Lower leg skin (tissue), 3 donors: Measurements from ENCODE around the gene PSMD4.

ENCODE experiments used
- CTCF ChIP-seq, 3 donors: fragments of 450-650 bp; IDR thresholded peaks; one replicate each; pipeline ENCODE4 v1.5.1; 2016; ENCODE audit warnings: antibody characterized with exemption in 3 of 3, mild to moderate bottlenecking in 3 of 3, moderate library complexity in 2 of 3
- POLR2A ChIP-seq, 2 donors: fragments of 450-650 bp; IDR thresholded peaks; one replicate each; pipeline ENCODE4 v1.6.1; 2016 to 2017; ENCODE audit warnings: antibody characterized with exemption in 2 of 2, mild to moderate bottlenecking in 1 of 2, moderate library complexity in 1 of 2

- TF ChIP-seq CTCF (IDR thresholded peaks at IDR 0.05) (no peak), POLR2A (IDR thresholded peaks at IDR 0.05) (no peak)
Observed at GRCh38 chr1:151287767-151288500, 33.4 kb downstream of the PSMD4 start.
